Endothelial cell of umbilical vein (primary cell): ENCODE results near the gene TCF15. TPM values are rescaled to one million over a fixed set of nuclear protein-coding genes. Genes with fewer than 3 reads are reported as not detected.
A peak's percentile ranks its signal among the peaks of the same experiment; 100 is the strongest.

Experiments used
- BruUV-seq: library from RNA; stranded (reverse); fragments of 400-500 nt; replicated peaks from 2 replicates; lab custom pipeline; 2021; lab: Mats Ljungman, UMichigan
- CTCF ChIA-PET: fragments of 300-600, 350-600 bp; sonication (Branson Sonifier 250); formaldehyde crosslinking; loops from one replicate; lab custom pipeline; 2021; ENCODE audit warnings: antibody characterized with exemption, inconsistent platforms; lab: Charles Lee
- POLR2A ChIA-PET: fragments of 300-600, 350-600 bp; sonication (Branson Sonifier 250); formaldehyde crosslinking; loops from one replicate; lab custom pipeline; 2021; ENCODE audit warnings: antibody characterized with exemption, inconsistent platforms; lab: Charles Lee
- DNase-seq: peaks from one replicate; pipeline ENCODE4 v3.0.0-alpha.2; 2011; ENCODE audit warnings: low read depth, low spot score
- FAIRE-seq: peaks from 2 replicates; lab custom pipeline; 2011; peaks lifted over from hg19 to GRCh38; lab: Jason Lieb, UNC
- H2AFZ ChIP-seq: 2 replicates; pipeline ENCODE4 v1.6.0; 2012; ENCODE audit warnings: low read depth, low read length, control low read depth, inconsistent platforms
- H3K27ac ChIP-seq: 2 replicates; pipeline ENCODE4 v1.5.1; 2011; ENCODE audit warnings: low read depth, mild to moderate bottlenecking, control low read depth, low read length, moderate library complexity; ENCODE audit not compliant: insufficient read depth
- H3K27me3 ChIP-seq, 2 experiments: 2 replicates each; pipeline versions ENCODE4 v1.6.0 to v1.6.1; 2011; ENCODE audit warnings: low read length in 2 of 2, mixed read lengths in 1 of 2; ENCODE audit not compliant: control insufficient read depth in 2 of 2, insufficient read depth in 2 of 2
- H3K36me3 ChIP-seq, 2 experiments: 2 replicates in 1 of 2; 3 replicates in 1 of 2; pipeline ENCODE4 v1.5.1; 2011; ENCODE audit warnings: low read length in 2 of 2, mild to moderate bottlenecking in 1 of 2, moderate library complexity in 1 of 2; ENCODE audit not compliant: control insufficient read depth in 2 of 2, insufficient read depth in 2 of 2; ENCODE audit errors: extremely low read depth in 1 of 2
- H3K4me1 ChIP-seq: 3 replicates; pipeline ENCODE4 v1.5.1; 2011; ENCODE audit warnings: mild to moderate bottlenecking, low read length; ENCODE audit not compliant: control insufficient read depth, insufficient read depth; ENCODE audit errors: extremely low read depth
- H3K4me2 ChIP-seq: 2 replicates; pipeline ENCODE4 v1.6.1; 2011; ENCODE audit warnings: low read length, control low read depth, mixed read lengths; ENCODE audit not compliant: insufficient read depth
- H3K4me3 ChIP-seq, 3 experiments: fragments of 200-600 bp in 1 of 3; sonication (generic), shearing (Covaris generic) in 1 of 3; replicated peaks in 1 of 3; 2 replicates each; pipeline ENCODE4 v1.5.1; 2011 to 2016; ENCODE audit warnings: control low read depth in 3 of 3, low read length in 3 of 3, mild to moderate bottlenecking in 2 of 3, inconsistent platforms in 1 of 3, low read depth in 1 of 3, moderate library complexity in 1 of 3; ENCODE audit not compliant: insufficient read depth in 1 of 3
- H3K79me2 ChIP-seq: 2 replicates; pipeline ENCODE4 v1.6.0; 2012; ENCODE audit warnings: low read length, inconsistent platforms; ENCODE audit not compliant: control insufficient read depth, insufficient read depth
- H3K9ac ChIP-seq: replicated peaks from 2 replicates; pipeline ENCODE3; 2011; ENCODE audit warnings: low read length, control low read depth; ENCODE audit not compliant: insufficient read depth; ENCODE audit errors: extremely low read depth
- H3K9me1 ChIP-seq: replicated peaks from 3 replicates; pipeline ENCODE4 v1.6.0; 2011; ENCODE audit warnings: mild to moderate bottlenecking, low read length; ENCODE audit not compliant: control insufficient read depth, insufficient read depth; ENCODE audit errors: extremely low read depth
- H3K9me3 ChIP-seq: replicated peaks from 2 replicates; pipeline ENCODE4 v1.5.1; 2012; ENCODE audit warnings: low read length, inconsistent platforms; ENCODE audit not compliant: control insufficient read depth, insufficient read depth
- H4K20me1 ChIP-seq: replicated peaks from 2 replicates; pipeline ENCODE3; 2011; ENCODE audit warnings: mild to moderate bottlenecking, low read length; ENCODE audit not compliant: control insufficient read depth, insufficient read depth; ENCODE audit errors: extremely low read depth
- EZH2 ChIP-seq: IDR thresholded peaks from 2 replicates; pipeline ENCODE4 v1.6.1; 2012; ENCODE audit warnings: borderline replicate concordance, low read depth, mild to moderate bottlenecking, moderate library complexity, low read length, inconsistent platforms; ENCODE audit not compliant: severe bottlenecking
- GATA2 ChIP-seq: IDR thresholded peaks from 2 replicates; pipeline ENCODE4 v1.7.0; 2011; ENCODE audit warnings: low read depth, mild to moderate bottlenecking, moderate library complexity, mixed read lengths, low read length; ENCODE audit not compliant: insufficient read length, insufficient read depth
- JUN ChIP-seq: IDR thresholded peaks from 2 replicates; pipeline ENCODE4 v1.6.1; 2011; ENCODE audit warnings: borderline replicate concordance, low read depth; ENCODE audit not compliant: insufficient read length, insufficient read depth
- POLR2A ChIP-seq: IDR thresholded peaks from 2 replicates; pipeline ENCODE4 v1.6.1; 2012; ENCODE audit warnings: low read depth, mild to moderate bottlenecking, control low read depth, low read length
- POLR2AphosphoS5 ChIP-seq: IDR thresholded peaks from 2 replicates; pipeline ENCODE4 v1.6.1; 2012; ENCODE audit warnings: low read depth, mild to moderate bottlenecking, control low read depth, low read length, moderate library complexity; ENCODE audit not compliant: insufficient read depth
- dilution Hi-C: fragments of 300-500 bp; cut with MboI; formaldehyde crosslinking; loops from one replicate; pipeline ENCODE4 v1.15.0; 2019; ENCODE audit warnings: low sequenced_read_pairs; ENCODE audit not compliant: extremely low pct_ligation_motif_present
- intact Hi-C: fragments of 100-400 bp; cut with micrococcal nuclease; formaldehyde crosslinking; loops from one replicate; pipeline ENCODE4 v1.10.0; 2022
- polyA plus RNA-seq, 4 experiments: library from polyadenylated mRNA; depleted of rRNA in 3 of 4; stranded (reverse) in 3 of 4; unstranded in 1 of 4; fragments of >200 nt; gene quantifications; 2 replicates each; pipeline versions ENCODE4 v1.2.1 to v1.2.3, GENCODE V29; 2011 to 2012; ENCODE audit warnings: missing spikeins in 1 of 4
- total RNA-seq: library from RNA; stranded (reverse); gene quantifications from 2 replicates; pipeline ENCODE4 v1.2.3, GENCODE V29; 2021
- TF ChIP-seq, protein P1 (sequence below), 2 donors: IDR thresholded peaks; 1 replicate in 1 of 2; 2 replicates in 1 of 2; pipeline ENCODE4 v1.5.1; 2011; ENCODE audit warnings: low read length in 2 of 2, mild to moderate bottlenecking in 2 of 2, moderate library complexity in 2 of 2, control low read depth in 1 of 2, inconsistent platforms in 1 of 2, low read depth in 1 of 2; ENCODE audit not compliant: insufficient read depth in 1 of 2; ENCODE audit errors: extremely low read depth in 1 of 2
- TF ChIP-seq, protein P2 (sequence below): IDR thresholded peaks from 2 replicates; pipeline ENCODE4 v1.6.1; 2011; ENCODE audit not compliant: insufficient read depth, insufficient read length

The TCF15 gene
- total and polyA plus RNA-seq, 2 donors (not counting 3 experiments of a cell fraction or from before 2014, with no cell fraction given) = 0.07 to 1.3 TPM

GRCh38 chr20:595330-596308 is 14.5 kb downstream of the TCF15 start:
- Histone ChIP-seq H3K4me2 (no peak overlapping the region), H3K79me2 (no peaks in the 10 kb centered on the region), H3K4me1 (peaks cover 2% of the 10 kb centered on the region), H3K27ac (no peak overlapping the region), H3K9ac (no peak overlapping the region), H3K9me1 (no peaks in the 10 kb centered on the region), H3K4me3 (no peak overlapping the region), H2AFZ (no peak overlapping the region), H4K20me1 (no peaks in the 10 kb centered on the region), H3K27me3 (peaks cover 0 to 1% of the 10 kb centered on the region in 2 experiments), H3K9me3 (no peaks in the 10 kb centered on the region), H3K36me3 (no peaks in the 10 kb centered on the region)
- DNase-seq = peak; percentile 55
- no peak for FAIRE-seq
- intact Hi-C loops (no loop called here), dilution Hi-C loops (no loop called here)
- TF ChIP-seq GATA2 (no peak), EZH2 (no peak), JUN (no peak), POLR2A (no peak), POLR2AphosphoS5 (no peak)
- TF ChIP-seq, protein P1, sequence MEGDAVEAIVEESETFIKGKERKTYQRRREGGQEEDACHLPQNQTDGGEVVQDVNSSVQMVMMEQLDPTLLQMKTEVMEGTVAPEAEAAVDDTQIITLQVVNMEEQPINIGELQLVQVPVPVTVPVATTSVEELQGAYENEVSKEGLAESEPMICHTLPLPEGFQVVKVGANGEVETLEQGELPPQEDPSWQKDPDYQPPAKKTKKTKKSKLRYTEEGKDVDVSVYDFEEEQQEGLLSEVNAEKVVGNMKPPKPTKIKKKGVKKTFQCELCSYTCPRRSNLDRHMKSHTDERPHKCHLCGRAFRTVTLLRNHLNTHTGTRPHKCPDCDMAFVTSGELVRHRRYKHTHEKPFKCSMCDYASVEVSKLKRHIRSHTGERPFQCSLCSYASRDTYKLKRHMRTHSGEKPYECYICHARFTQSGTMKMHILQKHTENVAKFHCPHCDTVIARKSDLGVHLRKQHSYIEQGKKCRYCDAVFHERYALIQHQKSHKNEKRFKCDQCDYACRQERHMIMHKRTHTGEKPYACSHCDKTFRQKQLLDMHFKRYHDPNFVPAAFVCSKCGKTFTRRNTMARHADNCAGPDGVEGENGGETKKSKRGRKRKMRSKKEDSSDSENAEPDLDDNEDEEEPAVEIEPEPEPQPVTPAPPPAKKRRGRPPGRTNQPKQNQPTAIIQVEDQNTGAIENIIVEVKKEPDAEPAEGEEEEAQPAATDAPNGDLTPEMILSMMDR (IDR thresholded peaks at IDR 0.05; ENCODE audit: extremely low read depth in 1 of 2, insufficient read depth in 1 of 2, low read depth in 1 of 2, low read length in 2 of 2) = peak in 1 of 2 donors; percentile 6
- TF ChIP-seq, protein P2, sequence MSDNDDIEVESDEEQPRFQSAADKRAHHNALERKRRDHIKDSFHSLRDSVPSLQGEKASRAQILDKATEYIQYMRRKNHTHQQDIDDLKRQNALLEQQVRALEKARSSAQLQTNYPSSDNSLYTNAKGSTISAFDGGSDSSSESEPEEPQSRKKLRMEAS = no peak
- ChIA-PET CTCF (interaction anchor here (1.5 to 2.6 kb wide), 2 partner anchors 9 to 49 kb away, joined by 3 to 11 read pairs; no protein-coding TSS in a partner anchor), POLR2A (no interaction called here)
- BruUV-seq = no TSS peak
